NB4 (cell line): ENCODE measurements around the gene PDZRN4.
"Not testable (repeated sequence)": the region's sequence is repeated elsewhere in the genome, so short reads cannot be mapped to it uniquely, and the experiment has no call there.

Experiments
- DNase-seq: peaks from one replicate; pipeline ENCODE4 v3.0.0; 2010; ENCODE audit warnings: low read depth
- H3K4me3 ChIP-seq: one replicate; pipeline ENCODE4 v1.5.1; 2011; ENCODE audit warnings: mild to moderate bottlenecking, low read depth, low read length, moderate library complexity
- CTCF ChIP-seq: IDR thresholded peaks from one replicate; pipeline ENCODE4 v1.5.1; 2012; ENCODE audit warnings: low read depth, low read length
- MAX ChIP-seq: IDR thresholded peaks from 2 replicates; pipeline ENCODE4 v1.6.1; 2011; ENCODE audit warnings: low read depth, low read length
- MYC ChIP-seq: IDR thresholded peaks from 2 replicates; pipeline ENCODE4 v1.6.1; 2011; ENCODE audit warnings: low read depth, low read length
- POLR2A ChIP-seq: IDR thresholded peaks from 2 replicates; pipeline ENCODE4 v1.6.1; 2011; ENCODE audit warnings: mild to moderate bottlenecking; ENCODE audit not compliant: insufficient read length; ENCODE audit errors: extremely low read depth

PDZRN4 gene

GRCh38 chr12:41311883-41312282 lies 123.8 kb downstream of the PDZRN4 start:
- TF ChIP-seq POLR2A, result no peak
- no peak for TF ChIP-seq MYC
- TF ChIP-seq MAX, result no peak
- TF ChIP-seq CTCF, result no peak
- DNase-seq, result no peak
- H3K4me3 ChIP-seq, result no peak overlapping the region

DNA sequence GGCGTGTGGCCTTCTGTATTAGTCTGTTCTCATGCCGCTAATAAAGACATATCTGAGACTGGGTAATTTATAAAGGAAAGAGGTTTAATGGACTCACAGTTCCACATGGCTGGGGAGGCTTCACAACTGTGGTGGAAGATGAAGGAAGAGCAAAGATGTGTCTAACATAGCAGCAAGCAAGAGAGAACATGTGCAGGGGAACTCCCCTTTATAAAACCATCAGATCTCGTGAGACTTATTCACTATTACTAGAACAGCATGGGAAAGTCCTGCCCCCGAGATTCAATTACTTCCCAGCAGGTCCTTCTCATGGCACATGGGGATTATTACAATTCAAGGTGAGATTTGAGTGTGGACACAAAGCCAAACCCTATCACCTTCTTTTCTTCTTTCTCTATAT lies 124.3 kb downstream of the PDZRN4 start:
- H3K4me3 ChIP-seq, DNase-seq: not testable (repeated sequence)

DNA sequence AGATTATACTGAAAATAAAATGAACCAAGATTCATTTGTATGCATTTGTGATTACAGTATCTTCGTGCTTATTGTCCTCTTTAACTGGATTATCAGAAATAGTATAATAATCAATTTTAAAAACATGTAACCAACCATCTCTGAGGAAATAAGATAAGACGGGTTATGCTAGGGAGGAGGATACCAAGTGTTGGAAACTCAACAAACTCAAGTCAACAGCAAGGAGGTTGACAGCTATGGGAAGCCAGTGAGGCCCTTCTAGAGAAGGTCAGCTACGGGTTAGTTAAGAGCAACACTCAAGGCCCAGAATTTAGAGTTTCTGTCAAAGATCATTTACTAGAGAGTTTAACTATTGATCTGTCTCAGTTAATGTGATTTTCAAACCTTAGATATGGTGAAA lies 137.2 kb downstream of the PDZRN4 start:
- DNase-seq, result no peak
- H3K4me3 ChIP-seq, result no peak overlapping the region
- TF ChIP-seq POLR2A, result no peak
- no peak for TF ChIP-seq MAX
- no peak for TF ChIP-seq MYC
- TF ChIP-seq CTCF, result no peak

DNA sequence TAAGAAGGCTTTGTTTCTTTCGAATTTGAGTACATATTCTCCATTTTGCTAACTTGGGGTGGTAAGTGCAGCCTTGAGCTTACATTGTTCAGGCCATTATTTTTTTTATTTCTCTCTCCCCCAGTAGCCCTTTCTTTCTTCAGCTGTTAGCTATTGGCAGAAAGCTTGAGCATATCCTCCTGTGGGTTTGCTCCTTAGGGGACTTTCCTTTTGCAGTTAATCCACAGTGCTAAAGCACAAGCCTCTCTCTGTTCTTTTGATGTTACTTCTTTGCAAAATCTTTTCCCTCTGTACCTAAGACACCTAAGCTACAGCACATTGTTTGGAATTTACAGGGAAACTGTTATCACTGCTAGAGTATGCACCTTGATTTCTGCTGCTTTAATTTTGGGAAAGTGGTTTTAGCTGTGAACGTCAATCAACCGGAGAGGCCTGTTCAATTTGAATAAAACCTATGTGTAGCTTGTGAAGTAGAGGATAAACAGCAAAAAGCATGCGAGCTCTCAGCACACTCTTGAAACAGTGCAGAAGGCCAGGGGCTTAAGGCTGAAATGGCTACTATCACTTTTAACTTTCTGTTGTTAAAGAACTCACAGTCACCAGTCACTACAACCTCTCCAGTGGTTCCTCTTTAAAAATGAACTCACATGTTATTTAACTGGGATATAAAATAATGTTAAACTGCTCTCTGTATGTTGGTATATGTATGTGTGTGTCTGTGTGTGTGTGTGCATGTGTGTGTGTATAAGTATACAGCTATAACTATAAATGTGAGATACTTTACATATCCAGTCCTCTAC lies 139.2 kb downstream of the PDZRN4 start:
- no peak for DNase-seq
- H3K4me3 ChIP-seq, result no peak overlapping the region
- TF ChIP-seq CTCF (no peak), POLR2A (no peak), MYC (no peak), MAX (no peak)

- no peak for TF ChIP-seq POLR2A
- TF ChIP-seq MAX, result no peak
- no peak for TF ChIP-seq CTCF
- no peak for TF ChIP-seq MYC
- no peak overlapping the region for H3K4me3 ChIP-seq
- DNase-seq, result no peak
Observed at GRCh38 chr12:41333974-41334373, 145.9 kb downstream of the PDZRN4 start.

- H3K4me3 ChIP-seq, result no peak overlapping the region
- DNase-seq, result no peak
- TF ChIP-seq MYC (no peak), MAX (no peak), CTCF (no peak), POLR2A (no peak)
Observed at GRCh38 chr12:41334390-41334789, 146.3 kb downstream of the PDZRN4 start.
